ENCODE data around the gene ADGRV1. TPM values are rescaled to one million over a fixed set of nuclear protein-coding genes. Genes with fewer than 3 reads are reported as not detected.
"Not testable (repeated sequence)": the region's sequence is repeated elsewhere in the genome, so short reads cannot be mapped to it uniquely, and the experiment has no call there.

Gene ADGRV1
- polyA plus RNA-seq, 2 donors = 0.82 to 1.6 TPM

- H3K4me1 ChIP-seq (ENCODE audit: control insufficient read depth in 2 of 2, insufficient read depth in 2 of 2, low read length in 1 of 2) = no peaks in the 10 kb centered on the region
- H3K4me3 ChIP-seq (ENCODE audit: low read depth in 1 of 2, low read length in 2 of 2) = no peak overlapping the region
- H3K9me3 ChIP-seq (ENCODE audit: control insufficient read depth in 2 of 2, insufficient read depth in 1 of 2, low read depth in 1 of 2, low read length in 1 of 2) = no peaks in the 10 kb centered on the region
- H3K27ac ChIP-seq (ENCODE audit: low read depth in 2 of 2, low read length in 1 of 2) = no peak overlapping the region
- H3K27me3 ChIP-seq (ENCODE audit: control insufficient read depth in 1 of 2, insufficient read depth in 2 of 2, low read length in 2 of 2) = no peaks in the 10 kb centered on the region
- no peaks in the 10 kb centered on the region for H3K36me3 ChIP-seq (ENCODE audit: control insufficient read depth in 2 of 2, insufficient read depth in 2 of 2, low read length in 1 of 2)
Measured at GRCh38 chr5:90962481-90962880, 403.9 kb downstream of the ADGRV1 start.

- H3K36me3 ChIP-seq (ENCODE audit: control insufficient read depth in 2 of 2, insufficient read depth in 2 of 2, low read length in 1 of 2) = no peaks in the 10 kb centered on the region
- no peak overlapping the region for H3K27ac ChIP-seq (ENCODE audit: low read depth in 2 of 2, low read length in 1 of 2)
- no peak overlapping the region for H3K4me3 ChIP-seq (ENCODE audit: low read depth in 1 of 2, low read length in 2 of 2)
- 90 to 91% methylated on average over 7 of the region's 7 CpGs for WGBS, 2 donors
- no peaks in the 10 kb centered on the region for H3K4me1 ChIP-seq (ENCODE audit: control insufficient read depth in 2 of 2, insufficient read depth in 2 of 2, low read length in 1 of 2)
- H3K27me3 ChIP-seq (ENCODE audit: control insufficient read depth in 1 of 2, insufficient read depth in 2 of 2, low read length in 2 of 2) = no peaks in the 10 kb centered on the region
- H3K9me3 ChIP-seq (ENCODE audit: control insufficient read depth in 2 of 2, insufficient read depth in 1 of 2, low read depth in 1 of 2, low read length in 1 of 2) = peaks cover 0 to 5% of the 10 kb centered on the region in 2 donors
Measured at GRCh38 chr5:90965110-90965685, 406.6 kb downstream of the ADGRV1 start.

- H3K4me1 ChIP-seq (ENCODE audit: control insufficient read depth in 2 of 2, insufficient read depth in 2 of 2, low read length in 1 of 2) = no peaks in the 10 kb centered on the region
- H3K36me3 ChIP-seq (ENCODE audit: control insufficient read depth in 2 of 2, insufficient read depth in 2 of 2, low read length in 1 of 2) = no peaks in the 10 kb centered on the region
- no peaks in the 10 kb centered on the region for H3K27me3 ChIP-seq (ENCODE audit: control insufficient read depth in 1 of 2, insufficient read depth in 2 of 2, low read length in 2 of 2)
- peaks cover 0 to 5% of the 10 kb centered on the region in 2 donors for H3K9me3 ChIP-seq (ENCODE audit: control insufficient read depth in 2 of 2, insufficient read depth in 1 of 2, low read depth in 1 of 2, low read length in 1 of 2)
- WGBS, 2 donors = 56 to 60% methylated on average over 2 of the region's 2 CpGs
- H3K4me3 ChIP-seq (ENCODE audit: low read depth in 1 of 2, low read length in 2 of 2) = no peak overlapping the region
- no peak overlapping the region for H3K27ac ChIP-seq (ENCODE audit: low read depth in 2 of 2, low read length in 1 of 2)
Measured at GRCh38 chr5:90967443-90967842, 408.8 kb downstream of the ADGRV1 start.

DNA sequence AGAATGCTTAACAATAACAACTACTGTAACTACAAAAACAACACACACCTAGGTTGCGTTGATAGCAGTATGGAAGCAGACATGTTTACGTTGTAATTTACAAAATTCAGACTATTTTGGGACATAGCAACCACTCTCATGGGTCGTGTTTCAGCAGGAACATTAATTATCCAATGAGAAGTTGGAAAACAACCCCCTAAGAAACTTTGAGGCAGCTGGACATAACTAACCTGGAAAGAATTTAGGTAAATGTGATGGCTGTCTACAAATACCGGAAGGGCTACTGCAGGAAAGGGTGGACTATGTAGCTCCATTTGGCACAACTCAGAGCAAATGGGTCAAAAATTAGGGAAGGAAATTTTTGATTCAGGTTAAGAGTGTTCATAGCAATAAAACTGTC, 409.3 kb downstream of the ADGRV1 start:
- WGBS, 2 donors = 67 to 69% methylated on average over 4 of the region's 4 CpGs
- H3K36me3 ChIP-seq (ENCODE audit: control insufficient read depth in 2 of 2, insufficient read depth in 2 of 2, low read length in 1 of 2) = no peaks in the 10 kb centered on the region
- H3K9me3 ChIP-seq (ENCODE audit: control insufficient read depth in 2 of 2, insufficient read depth in 1 of 2, low read depth in 1 of 2, low read length in 1 of 2) = peaks cover 0 to 5% of the 10 kb centered on the region in 2 donors
- no peak overlapping the region for H3K27ac ChIP-seq (ENCODE audit: low read depth in 2 of 2, low read length in 1 of 2)
- no peaks in the 10 kb centered on the region for H3K27me3 ChIP-seq (ENCODE audit: control insufficient read depth in 1 of 2, insufficient read depth in 2 of 2, low read length in 2 of 2)
- H3K4me1 ChIP-seq (ENCODE audit: control insufficient read depth in 2 of 2, insufficient read depth in 2 of 2, low read length in 1 of 2) = no peaks in the 10 kb centered on the region
- H3K4me3 ChIP-seq (ENCODE audit: low read depth in 1 of 2, low read length in 2 of 2) = no peak overlapping the region

GRCh38 chr5:90968319-90968718, 409.7 kb downstream of the ADGRV1 start:
- no peak overlapping the region for H3K27ac ChIP-seq (ENCODE audit: low read depth in 2 of 2, low read length in 1 of 2)
- H3K4me1 ChIP-seq (ENCODE audit: control insufficient read depth in 2 of 2, insufficient read depth in 2 of 2, low read length in 1 of 2) = no peaks in the 10 kb centered on the region
- H3K9me3 ChIP-seq (ENCODE audit: control insufficient read depth in 2 of 2, insufficient read depth in 1 of 2, low read depth in 1 of 2, low read length in 1 of 2) = peaks cover 0 to 5% of the 10 kb centered on the region in 2 donors
- H3K4me3 ChIP-seq (ENCODE audit: low read depth in 1 of 2, low read length in 2 of 2) = no peak overlapping the region
- no peaks in the 10 kb centered on the region for H3K27me3 ChIP-seq (ENCODE audit: control insufficient read depth in 1 of 2, insufficient read depth in 2 of 2, low read length in 2 of 2)
- H3K36me3 ChIP-seq (ENCODE audit: control insufficient read depth in 2 of 2, insufficient read depth in 2 of 2, low read length in 1 of 2) = no peaks in the 10 kb centered on the region

DNA sequence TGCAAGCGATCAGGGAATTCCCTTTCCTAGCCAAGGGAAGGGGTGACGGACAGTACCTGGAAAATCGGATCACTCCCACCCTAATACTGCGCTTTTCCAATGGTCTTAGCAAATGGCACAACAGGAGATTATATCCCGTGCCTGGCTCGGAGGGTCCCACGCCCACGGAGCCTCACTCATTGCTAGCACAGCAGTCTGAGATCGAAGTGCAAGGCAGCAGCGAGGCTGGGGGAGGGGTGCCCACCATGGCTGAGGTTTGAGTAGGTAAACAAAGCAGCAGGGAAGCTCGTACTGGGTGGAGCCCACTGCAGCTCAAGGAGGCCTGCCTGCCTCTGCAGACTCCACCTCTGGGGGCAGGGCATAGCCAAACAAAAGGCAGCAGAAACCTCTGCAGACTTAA, 411.3 kb downstream of the ADGRV1 start:
- WGBS, 2 donors = 91 to 93% methylated on average over 11 of the region's 11 CpGs
- H3K27ac ChIP-seq (ENCODE audit: low read depth in 2 of 2, low read length in 1 of 2); H3K4me3 ChIP-seq (ENCODE audit: low read depth in 1 of 2, low read length in 2 of 2); H3K9me3 ChIP-seq (ENCODE audit: control insufficient read depth in 2 of 2, insufficient read depth in 1 of 2, low read depth in 1 of 2, low read length in 1 of 2); H3K4me1 ChIP-seq (ENCODE audit: control insufficient read depth in 2 of 2, insufficient read depth in 2 of 2, low read length in 1 of 2); H3K27me3 ChIP-seq (ENCODE audit: control insufficient read depth in 1 of 2, insufficient read depth in 2 of 2, low read length in 2 of 2); H3K36me3 ChIP-seq (ENCODE audit: control insufficient read depth in 2 of 2, insufficient read depth in 2 of 2, low read length in 1 of 2): not testable (repeated sequence)

DNA sequence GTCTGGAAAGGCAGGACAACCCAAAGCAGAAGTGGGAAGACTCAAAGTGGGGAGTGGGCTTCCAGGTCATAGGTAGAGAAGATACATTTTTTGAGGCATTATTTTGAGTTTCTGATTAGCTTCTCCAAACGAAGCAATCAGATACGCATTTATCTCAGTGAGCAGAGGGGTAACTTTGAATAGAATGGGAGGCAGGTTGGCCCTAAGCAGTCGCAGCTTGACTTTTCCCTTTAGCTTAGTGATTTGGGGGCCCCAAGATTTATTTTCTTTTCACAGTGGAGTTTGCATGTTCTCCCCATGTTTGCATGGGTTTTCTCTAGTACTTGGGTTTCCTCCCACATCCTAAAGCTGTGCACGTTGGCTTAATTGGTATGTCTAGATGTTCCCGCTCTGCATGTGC, 422.6 kb downstream of the ADGRV1 start:
- 89 to 93% methylated on average over 5 of the region's 5 CpGs for WGBS, 2 donors

DNA sequence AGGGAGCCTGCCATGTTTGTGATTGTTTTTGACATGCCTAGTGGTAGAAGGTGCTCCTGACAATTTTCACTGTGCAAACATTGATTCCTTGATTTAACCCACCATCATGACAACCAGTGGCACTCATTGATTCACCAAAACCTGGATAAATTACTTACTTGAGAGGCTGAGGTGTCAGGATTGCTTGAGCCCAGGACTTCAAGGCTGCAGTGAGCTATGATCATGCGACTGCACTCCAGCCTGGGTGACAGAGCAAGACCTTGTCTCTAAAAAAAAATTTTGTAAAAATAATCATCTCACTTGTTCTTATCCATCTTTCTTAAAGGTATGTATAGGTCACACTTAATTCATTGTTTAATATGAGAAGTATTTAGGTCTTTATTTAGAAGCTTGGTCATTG, 423.2 kb downstream of the ADGRV1 start:
- H3K9me3 ChIP-seq (ENCODE audit: control insufficient read depth in 2 of 2, insufficient read depth in 1 of 2, low read depth in 1 of 2, low read length in 1 of 2) = no peaks in the 10 kb centered on the region
- no peak overlapping the region for H3K27ac ChIP-seq (ENCODE audit: low read depth in 2 of 2, low read length in 1 of 2)
- no peaks in the 10 kb centered on the region for H3K4me1 ChIP-seq (ENCODE audit: control insufficient read depth in 2 of 2, insufficient read depth in 2 of 2, low read length in 1 of 2)
- no peaks in the 10 kb centered on the region for H3K36me3 ChIP-seq (ENCODE audit: control insufficient read depth in 2 of 2, insufficient read depth in 2 of 2, low read length in 1 of 2)
- 73 to 94% methylated on average over 1 of the region's 1 CpG for WGBS, 2 donors
- no peak overlapping the region for H3K4me3 ChIP-seq (ENCODE audit: low read depth in 1 of 2, low read length in 2 of 2)
- no peaks in the 10 kb centered on the region for H3K27me3 ChIP-seq (ENCODE audit: control insufficient read depth in 1 of 2, insufficient read depth in 2 of 2, low read length in 2 of 2)

More for the DNA sequence above, 422.6 kb downstream of the ADGRV1 start:
- Histone ChIP-seq H3K27me3 (ENCODE audit: control insufficient read depth in 1 of 2, insufficient read depth in 2 of 2, low read length in 2 of 2) (no peaks in the 10 kb centered on the region), H3K4me3 (ENCODE audit: low read depth in 1 of 2, low read length in 2 of 2) (no peak overlapping the region), H3K9me3 (ENCODE audit: control insufficient read depth in 2 of 2, insufficient read depth in 1 of 2, low read depth in 1 of 2, low read length in 1 of 2) (no peaks in the 10 kb centered on the region), H3K36me3 (ENCODE audit: control insufficient read depth in 2 of 2, insufficient read depth in 2 of 2, low read length in 1 of 2) (no peaks in the 10 kb centered on the region), H3K4me1 (ENCODE audit: control insufficient read depth in 2 of 2, insufficient read depth in 2 of 2, low read length in 1 of 2) (no peaks in the 10 kb centered on the region), H3K27ac (ENCODE audit: low read depth in 2 of 2, low read length in 1 of 2) (no peak overlapping the region)

DNA sequence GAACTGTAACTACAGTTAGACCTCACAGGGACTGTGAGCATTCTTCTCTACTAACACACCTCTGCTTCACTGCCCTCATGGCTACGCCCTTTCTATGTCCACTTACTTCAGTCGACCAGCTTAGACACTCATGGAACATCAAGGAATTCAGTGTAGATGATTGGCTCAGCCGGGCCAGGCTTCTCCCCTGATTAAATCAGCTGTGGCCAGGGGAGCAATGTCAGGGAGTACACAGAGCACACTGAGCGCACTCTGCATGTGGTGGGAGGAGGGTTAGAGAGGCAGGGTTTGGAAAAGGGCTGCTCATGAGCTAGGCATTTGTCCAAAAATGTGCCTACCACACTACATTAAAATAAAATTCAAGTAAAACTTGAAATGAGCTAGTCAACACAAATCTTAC, 424.0 kb downstream of the ADGRV1 start:
- 75 to 76% methylated on average over 4 of the region's 4 CpGs for WGBS, 2 donors
- no peaks in the 10 kb centered on the region for H3K36me3 ChIP-seq (ENCODE audit: control insufficient read depth in 2 of 2, insufficient read depth in 2 of 2, low read length in 1 of 2)
- H3K27ac ChIP-seq (ENCODE audit: low read depth in 2 of 2, low read length in 1 of 2) = no peak overlapping the region
- no peaks in the 10 kb centered on the region for H3K9me3 ChIP-seq (ENCODE audit: control insufficient read depth in 2 of 2, insufficient read depth in 1 of 2, low read depth in 1 of 2, low read length in 1 of 2)
- H3K4me3 ChIP-seq (ENCODE audit: low read depth in 1 of 2, low read length in 2 of 2) = no peak overlapping the region
- no peaks in the 10 kb centered on the region for H3K27me3 ChIP-seq (ENCODE audit: control insufficient read depth in 1 of 2, insufficient read depth in 2 of 2, low read length in 2 of 2)
- H3K4me1 ChIP-seq (ENCODE audit: control insufficient read depth in 2 of 2, insufficient read depth in 2 of 2, low read length in 1 of 2) = no peaks in the 10 kb centered on the region

- Histone ChIP-seq H3K4me1 (ENCODE audit: control insufficient read depth in 2 of 2, insufficient read depth in 2 of 2, low read length in 1 of 2) (no peaks in the 10 kb centered on the region), H3K4me3 (ENCODE audit: low read depth in 1 of 2, low read length in 2 of 2) (no peak overlapping the region), H3K36me3 (ENCODE audit: control insufficient read depth in 2 of 2, insufficient read depth in 2 of 2, low read length in 1 of 2) (no peaks in the 10 kb centered on the region), H3K9me3 (ENCODE audit: control insufficient read depth in 2 of 2, insufficient read depth in 1 of 2, low read depth in 1 of 2, low read length in 1 of 2) (no peaks in the 10 kb centered on the region), H3K27ac (ENCODE audit: low read depth in 2 of 2, low read length in 1 of 2) (no peak overlapping the region), H3K27me3 (ENCODE audit: control insufficient read depth in 1 of 2, insufficient read depth in 2 of 2, low read length in 2 of 2) (no peaks in the 10 kb centered on the region)
- WGBS, 2 donors = 74 to 79% methylated on average over 3 of the region's 3 CpGs
Measured at GRCh38 chr5:90983148-90983547, 424.6 kb downstream of the ADGRV1 start.

Measured in esophagus (tissue), 2 donors.